NCI-H2171 treated with DMSO at 0.1 percent for 48 hours (cell line): Measurements from ENCODE around the gene CCDC106.

Source experiments
- DNase-seq: peaks from one replicate; lab custom pipeline; 2025; lab: John Stamatoyannopoulos, UW

Gene CCDC106

GRCh38 chr19:55652311-55653128 is 4.5 kb downstream of the CCDC106 start:
- no peak for DNase-seq

- peak; percentile 99 for DNase-seq
Measured at GRCh38 chr19:55653651-55654322, 5.8 kb downstream of the CCDC106 start.

- DNase-seq, result peak; percentile 98
Measured at GRCh38 chr19:55654323-55654867, 6.4 kb downstream of the CCDC106 start.

GRCh38 chr19:55654868-55655647 is 7.0 kb downstream of the CCDC106 start, which contains the start of gene U2AF2:
TSS of gene U2AF2 (plus strand) at chr19:55655035. CDS start at chr19:55655105, 70 bp downstream.
- peak; percentile 96 for DNase-seq

GRCh38 chr19:55655648-55656040 is 7.6 kb downstream of the CCDC106 start:
- no peak for DNase-seq

- no peak for DNase-seq
Measured at GRCh38 chr19:55656552-55656951, 8.5 kb downstream of the CCDC106 start.

GRCh38 chr19:55656988-55657747 is 9.2 kb downstream of the CCDC106 start:
- no peak for DNase-seq

- DNase-seq, result no peak
Measured at GRCh38 chr19:55658846-55659459, 10.9 kb downstream of the CCDC106 start.

- no peak for DNase-seq
Measured at GRCh38 chr19:55659822-55660221, 11.8 kb downstream of the CCDC106 start.

- no peak for DNase-seq
Measured at GRCh38 chr19:55660404-55660803, 12.4 kb downstream of the CCDC106 start.

GRCh38 chr19:55660991-55661390 is 13.0 kb downstream of the CCDC106 start:
- no peak for DNase-seq

GRCh38 chr19:55661826-55662225 is 13.8 kb downstream of the CCDC106 start:
- no peak for DNase-seq

GRCh38 chr19:55663846-55664536 is 16.0 kb downstream of the CCDC106 start:
- DNase-seq, result no peak

- no peak for DNase-seq
Measured at GRCh38 chr19:55666343-55667005, 18.5 kb downstream of the CCDC106 start.

- DNase-seq, result no peak
Measured at GRCh38 chr19:55667006-55667381, 19.0 kb downstream of the CCDC106 start.

GRCh38 chr19:55667511-55667910 is 19.5 kb downstream of the CCDC106 start:
- DNase-seq, result no peak

- DNase-seq, result no peak
Measured at GRCh38 chr19:55667958-55668357, 19.9 kb downstream of the CCDC106 start.

GRCh38 chr19:55668603-55669348 is 20.8 kb downstream of the CCDC106 start:
- DNase-seq, result no peak
